ENCODE results near the gene ADRA2C. TPM values are rescaled to one million over a fixed set of nuclear protein-coding genes. Genes with fewer than 3 reads are reported as not detected.

ADRA2C gene
- total RNA-seq, 2 donors from 2014 or later = 16.0 to 17.3 TPM

GRCh38 chr4:3816256-3816825 lies 50.2 kb downstream of the ADRA2C start:
- Histone ChIP-seq H3K9me3 (ENCODE audit: control insufficient read depth, low read length) (peaks cover 4% of the 10 kb centered on the region), H3K27me3 (ENCODE audit: control insufficient read depth, insufficient read depth, low read length, poor library complexity, severe bottlenecking) (no peaks in the 10 kb centered on the region), H3K36me3 (ENCODE audit: control insufficient read depth, insufficient read depth, low read length) (no peaks in the 10 kb centered on the region), H3K27ac (ENCODE audit: low read depth, low read length) (no peak overlapping the region), H3K4me1 (ENCODE audit: control insufficient read depth, insufficient read depth, low read length) (peaks cover under 1% of the 10 kb centered on the region), H3K9ac (ENCODE audit: extremely low read depth, low read length, poor library complexity, severe bottlenecking) (no peak overlapping the region), H3K4me3 (ENCODE audit: low read length) (no peak overlapping the region)
- no peaks in the 10 kb centered on the region for H3K36me3 Mint-ChIP-seq (ENCODE audit: low read depth)
- H3K27me3 Mint-ChIP-seq (ENCODE audit: insufficient read depth) = peaks cover 29% of the 10 kb centered on the region
- peaks cover 13% of the 10 kb centered on the region for H3K4me1 Mint-ChIP-seq
- no peak for DNase-seq
- H3K4me3 Mint-ChIP-seq = no peak overlapping the region
- whole genome bisulfite sequencing, 2 experiments (ENCODE audit: insufficient coverage in 1 of 2, insufficient read length in 1 of 2) = 89 to 97% methylated on average over 5 to 8 of the region's 8 CpGs
- TF ChIP-seq CTCF (conservative IDR thresholded peaks at IDR 0.05) = no peak
- H3K9me3 Mint-ChIP-seq = peaks cover 5% of the 10 kb centered on the region
- no peak overlapping the region for H3K27ac Mint-ChIP-seq

GRCh38 chr4:3816983-3817960 lies 51.1 kb downstream of the ADRA2C start:
- Mint-ChIP-seq H3K4me3 (no peak overlapping the region), H3K36me3 (ENCODE audit: low read depth) (no peaks in the 10 kb centered on the region), H3K27me3 (ENCODE audit: insufficient read depth) (peaks cover 30% of the 10 kb centered on the region), H3K9me3 (peaks cover 5% of the 10 kb centered on the region), H3K4me1 (peaks cover 16% of the 10 kb centered on the region), H3K27ac (no peak overlapping the region)
- DNase-seq = no peak
- Histone ChIP-seq H3K4me3 (ENCODE audit: low read length) (no peak overlapping the region), H3K36me3 (ENCODE audit: control insufficient read depth, insufficient read depth, low read length) (no peaks in the 10 kb centered on the region), H3K27me3 (ENCODE audit: control insufficient read depth, insufficient read depth, low read length, poor library complexity, severe bottlenecking) (no peaks in the 10 kb centered on the region), H3K4me1 (ENCODE audit: control insufficient read depth, insufficient read depth, low read length) (peaks cover 5% of the 10 kb centered on the region), H3K27ac (ENCODE audit: low read depth, low read length) (no peak overlapping the region), H3K9me3 (ENCODE audit: control insufficient read depth, low read length) (peaks cover 4% of the 10 kb centered on the region), H3K9ac (ENCODE audit: extremely low read depth, low read length, poor library complexity, severe bottlenecking) (no peak overlapping the region)
- TF ChIP-seq CTCF (conservative IDR thresholded peaks at IDR 0.05) = no peak
- 91 to 95% methylated on average over 6 to 12 of the region's 12 CpGs for WGBS, 2 experiments (ENCODE audit: insufficient coverage in 1 of 2, insufficient read length in 1 of 2)

Other genes starting within 250 kb of the ADRA2C start
- 100 to 1,000 TPM; 111 to 129 TPM for gene LRPAP1, start 234.0 kb upstream of the ADRA2C start, total RNA-seq

All from endodermal cell (in vitro differentiated cells).